GM06990 (cell line): ENCODE results near the gene CLRN1.

Experiments used
- DNase-seq: peaks from one replicate; pipeline ENCODE4 v3.0.0-alpha.2; 2011; ENCODE audit not compliant: insufficient read length; ENCODE audit errors: extremely low read depth
- H3K27me3 ChIP-seq: replicated peaks from 2 replicates; pipeline ENCODE4 v1.6.0; 2011; ENCODE audit warnings: low read length; ENCODE audit not compliant: control insufficient read depth, insufficient read depth
- H3K36me3 ChIP-seq: 2 replicates; pipeline ENCODE4 v1.5.1; 2011; ENCODE audit warnings: low read length; ENCODE audit not compliant: control insufficient read depth, insufficient read depth
- H3K4me3 ChIP-seq: replicated peaks from 2 replicates; pipeline ENCODE4 v1.5.1; 2011; ENCODE audit warnings: low read depth, mild to moderate bottlenecking, control low read depth, low read length
- CTCF ChIP-seq: IDR thresholded peaks from 2 replicates; pipeline ENCODE4 v1.5.1; 2011; ENCODE audit warnings: low read length, control low read depth, mild to moderate bottlenecking, inconsistent platforms; ENCODE audit not compliant: insufficient read depth, poor library complexity, severe bottlenecking

The CLRN1 gene

DNA sequence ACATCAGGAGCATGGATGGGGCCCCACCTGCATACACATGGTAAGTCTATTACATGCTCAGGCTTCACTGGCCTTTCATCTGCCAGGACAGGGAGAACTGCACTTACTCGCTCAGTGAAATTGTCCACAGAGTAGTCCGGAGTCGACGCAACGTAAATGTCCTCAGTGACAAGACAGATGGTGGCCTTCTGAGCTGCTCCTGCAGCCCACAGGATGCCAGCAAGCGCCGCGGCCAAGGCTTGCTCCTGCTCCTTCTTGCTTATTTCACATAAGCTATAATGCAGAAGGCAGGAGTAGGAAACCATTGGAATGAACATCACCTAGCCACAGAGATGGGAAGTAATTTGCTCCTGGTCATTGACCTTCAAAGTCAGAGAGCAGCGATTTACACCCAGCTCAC, 81.7 kb downstream of the CLRN1 start:
- no peak for DNase-seq
- no peaks in the 10 kb centered on the region; the same call in 1 of the 2 replicates for H3K27me3 ChIP-seq
- TF ChIP-seq CTCF = no peak
- H3K4me3 ChIP-seq = no peak overlapping the region
- H3K36me3 ChIP-seq = no peaks in the 10 kb centered on the region

GRCh38 chr3:150890295-150890694, 82.2 kb downstream of the CLRN1 start:
- DNase-seq = no peak
- Histone ChIP-seq H3K4me3 (no peak overlapping the region), H3K36me3 (no peaks in the 10 kb centered on the region), H3K27me3 (no peaks in the 10 kb centered on the region; the same call in 1 of the 2 replicates)
- TF ChIP-seq CTCF = no peak

GRCh38 chr3:150889106-150889505, 83.4 kb downstream of the CLRN1 start:
- DNase-seq = no peak
- Histone ChIP-seq H3K36me3 (no peaks in the 10 kb centered on the region), H3K27me3 (peaks cover under 1% of the 10 kb centered on the region), H3K4me3 (no peak overlapping the region)
- no peak for TF ChIP-seq CTCF

GRCh38 chr3:150887031-150887430, 85.5 kb downstream of the CLRN1 start:
- no peak for DNase-seq
- TF ChIP-seq CTCF = no peak
- no peak overlapping the region for H3K4me3 ChIP-seq

DNA sequence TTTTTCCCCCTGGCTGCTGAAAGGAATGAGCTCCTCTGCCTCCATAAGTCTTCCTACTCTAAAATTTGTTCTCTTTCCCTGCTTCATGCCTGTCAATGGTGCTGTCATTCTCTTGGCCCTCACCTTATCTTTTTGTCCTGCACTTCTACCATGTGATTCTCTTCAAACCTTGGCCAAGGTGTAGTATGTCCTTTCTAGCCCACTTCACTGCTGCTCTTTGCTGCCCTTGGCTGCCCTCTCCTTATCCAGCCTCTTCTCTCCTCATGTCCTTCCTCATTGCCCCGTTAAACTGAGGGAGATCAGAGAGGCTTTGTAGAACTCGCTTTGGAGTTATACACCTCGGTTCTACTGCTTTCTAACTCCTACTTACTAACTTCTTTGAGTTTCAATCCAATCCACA, 87.0 kb downstream of the CLRN1 start:
- no peak for TF ChIP-seq CTCF
- no peak overlapping the region for H3K4me3 ChIP-seq

More at GRCh38 chr3:150887031-150887430, 85.5 kb downstream of the CLRN1 start:
- H3K27me3 ChIP-seq = peaks cover 5% of the 10 kb centered on the region
- H3K36me3 ChIP-seq = no peaks in the 10 kb centered on the region

GRCh38 chr3:150878996-150879575, 93.4 kb downstream of the CLRN1 start:
- DNase-seq = no peak
- Histone ChIP-seq H3K4me3 (no peak overlapping the region), H3K36me3 (no peaks in the 10 kb centered on the region), H3K27me3 (peaks cover 5% of the 10 kb centered on the region)
- TF ChIP-seq CTCF = no peak

More for the DNA sequence above, 87.0 kb downstream of the CLRN1 start:
- Histone ChIP-seq H3K36me3 (no peaks in the 10 kb centered on the region), H3K27me3 (peaks cover 5% of the 10 kb centered on the region)
- DNase-seq = no peak
